Activated T-cell treated with anti-CD3 and anti-CD28 coated beads for 48 hours (primary cell): Measurements from ENCODE around the gene TBC1D10B.

Source experiments
- DNase-seq: peaks from one replicate; pipeline ENCODE4 v3.0.0-alpha.2; 2020; ENCODE audit warnings: low read depth

The TBC1D10B gene

GRCh38 chr16:30370456-30371247, at the start of gene TBC1D10B:
Gene TBC1D10B (minus strand): TSS chr16:30370494. CDS start chr16:30370183, 311 bp downstream.
- peak; percentile 96 for DNase-seq

GRCh38 chr16:30418350-30419181, 48.3 kb upstream of the TBC1D10B start:
- DNase-seq, result no peak

GRCh38 chr16:30417529-30418349, 47.4 kb upstream of the TBC1D10B start:
- peak; percentile 90 for DNase-seq

DNA sequence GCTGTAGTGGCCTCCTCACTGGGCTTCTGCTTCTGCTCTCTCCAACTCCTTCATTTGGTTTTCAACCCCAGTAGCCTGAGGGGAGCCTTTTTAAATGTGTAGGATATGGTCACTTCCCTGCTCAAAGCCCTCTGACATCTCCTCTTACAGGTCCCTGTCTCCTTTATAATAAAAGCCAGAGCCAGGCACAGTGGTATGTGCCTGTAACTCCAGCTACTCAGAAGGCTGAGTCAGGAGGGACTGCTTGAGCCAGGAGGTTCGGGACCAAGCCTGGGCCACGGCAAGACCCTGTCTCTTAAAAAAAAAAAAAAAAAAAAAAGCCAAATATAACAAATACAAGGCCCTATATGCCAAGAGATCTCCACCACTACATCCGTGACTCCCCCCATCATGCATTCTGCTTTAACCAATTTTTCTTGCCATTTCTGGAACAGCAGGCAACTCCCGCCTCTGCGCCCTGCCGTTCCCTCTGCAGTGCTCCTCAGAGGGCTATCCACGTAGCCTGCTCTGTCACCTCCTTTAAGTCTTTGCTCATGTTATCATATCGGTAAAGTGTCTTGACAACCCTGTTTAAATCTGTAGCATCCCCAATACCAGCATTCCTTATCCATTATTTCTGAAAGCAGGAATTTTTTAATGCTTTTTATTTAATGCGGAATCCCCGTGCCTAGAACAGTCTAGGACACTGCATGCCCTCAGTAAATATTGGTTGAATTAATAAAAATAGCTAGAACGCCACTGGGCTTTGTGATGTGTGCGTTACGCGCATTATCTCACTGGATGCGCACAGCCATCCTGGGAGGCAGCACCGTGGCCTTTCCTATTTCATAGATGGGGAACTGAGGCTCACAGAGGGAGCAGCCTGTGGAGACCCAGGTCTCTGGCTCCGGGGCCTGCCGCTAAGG, 46.6 kb upstream of the TBC1D10B start:
- DNase-seq, result no peak

- DNase-seq, result no peak
Observed at GRCh38 chr16:30416047-30416603, 45.8 kb upstream of the TBC1D10B start.

DNA sequence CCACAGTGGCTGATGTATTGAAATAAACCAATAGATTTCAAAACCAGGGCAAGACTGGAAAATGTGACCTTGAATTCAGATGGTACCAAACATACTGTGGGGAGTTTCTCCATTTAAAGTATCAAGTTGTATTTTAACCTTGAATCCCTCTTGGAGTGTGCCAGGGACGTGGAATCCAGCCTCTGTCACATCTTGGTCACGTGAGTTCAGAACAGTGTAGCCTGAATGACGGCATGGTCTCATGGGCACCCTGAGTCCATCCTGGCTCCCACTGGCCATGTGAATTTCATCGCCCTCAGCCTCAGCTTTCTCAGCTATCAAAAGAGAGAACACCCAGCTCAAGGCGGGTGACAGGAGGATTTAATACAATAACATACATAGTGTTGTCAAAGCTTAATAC, 43.9 kb upstream of the TBC1D10B start:
- DNase-seq, result no peak

- no peak for DNase-seq
Observed at GRCh38 chr16:30413112-30413806, 43.0 kb upstream of the TBC1D10B start.

GRCh38 chr16:30409125-30410060, 39.1 kb upstream of the TBC1D10B start:
- DNase-seq, result peak; percentile 89

- no peak for DNase-seq
Observed at GRCh38 chr16:30407804-30408534, 37.7 kb upstream of the TBC1D10B start.

DNA sequence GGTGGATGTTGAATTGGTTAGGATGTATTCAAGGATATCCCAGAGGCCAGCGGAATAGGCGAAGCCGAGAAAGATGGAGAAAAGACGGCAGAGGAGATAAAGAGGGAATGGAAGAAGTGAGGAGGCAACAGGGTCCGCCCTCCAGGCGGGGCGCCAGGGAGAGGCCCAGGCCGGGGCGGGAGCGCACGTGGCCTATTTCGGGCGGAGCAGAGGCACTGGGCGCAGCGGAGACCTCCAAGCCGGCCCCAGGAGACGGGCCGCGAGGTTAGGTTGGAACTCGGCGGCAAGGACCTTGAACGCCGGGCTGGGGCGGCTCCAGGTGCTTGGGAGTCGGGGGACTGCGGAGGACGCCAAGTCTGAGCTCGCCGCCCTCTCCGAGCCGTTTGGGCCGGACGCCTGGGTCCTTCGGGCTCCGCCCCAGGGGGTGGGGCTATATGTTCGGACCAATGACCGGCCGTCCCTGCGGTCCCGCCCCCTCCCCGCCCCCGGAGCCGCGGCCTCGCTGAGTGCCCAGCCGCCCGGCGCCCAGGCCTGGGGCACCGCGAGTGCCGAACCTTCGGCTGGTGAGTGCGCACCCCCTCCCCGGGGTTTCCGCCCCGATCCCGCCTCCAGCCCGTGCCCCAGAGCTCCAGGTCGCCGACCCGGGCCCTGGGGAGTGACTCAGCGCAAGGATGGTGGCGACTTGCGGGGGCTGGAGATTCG, 37.0 kb upstream of the TBC1D10B start, which contains the start of gene ZNF771:
ZNF771 (plus strand) TSS at position 505 of the 702 bp plus-strand sequence. CDS start 448 bp downstream, outside the sequence.
- DNase-seq, result peak; percentile 92

- no peak for DNase-seq
Observed at GRCh38 chr16:30406795-30407101, 36.5 kb upstream of the TBC1D10B start.

- no peak for DNase-seq
Observed at GRCh38 chr16:30401768-30402425, 31.6 kb upstream of the TBC1D10B start.

- DNase-seq, result no peak
Observed at GRCh38 chr16:30399435-30400186, 29.3 kb upstream of the TBC1D10B start.

DNA sequence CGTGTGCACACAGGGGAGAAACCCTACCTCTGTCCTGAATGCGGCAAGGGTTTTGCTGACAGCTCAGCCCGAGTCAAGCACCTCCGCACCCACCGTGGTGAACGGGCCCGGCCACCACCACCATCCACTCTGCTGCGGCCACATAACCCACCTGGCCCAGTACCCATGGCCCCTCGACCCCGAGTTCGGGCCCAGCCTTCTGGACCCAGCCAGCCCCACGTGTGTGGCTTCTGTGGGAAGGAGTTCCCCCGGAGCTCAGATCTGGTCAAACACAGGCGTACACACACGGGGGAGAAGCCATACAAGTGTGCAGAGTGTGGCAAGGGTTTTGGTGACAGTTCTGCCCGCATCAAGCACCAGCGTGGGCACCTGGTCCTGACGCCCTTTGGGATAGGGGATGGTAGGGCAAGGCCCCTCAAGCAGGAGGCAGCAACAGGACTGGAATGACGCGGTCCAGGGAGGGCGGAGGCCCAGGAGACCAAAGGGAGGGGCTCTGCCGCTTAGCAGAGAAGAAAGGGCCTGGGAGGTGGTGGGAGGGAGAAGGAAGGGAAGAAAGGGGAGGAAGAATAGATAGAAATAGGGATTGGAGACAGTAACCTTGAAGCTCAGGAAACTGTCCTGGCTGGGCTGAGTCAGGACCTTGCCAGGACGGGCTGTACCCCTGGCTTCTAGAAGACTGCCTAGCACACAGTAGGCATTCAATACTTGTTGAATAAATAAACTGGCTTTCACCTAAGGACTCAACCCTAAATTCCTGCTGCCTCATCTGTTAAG, 28.6 kb upstream of the TBC1D10B start:
- DNase-seq, result no peak

DNA sequence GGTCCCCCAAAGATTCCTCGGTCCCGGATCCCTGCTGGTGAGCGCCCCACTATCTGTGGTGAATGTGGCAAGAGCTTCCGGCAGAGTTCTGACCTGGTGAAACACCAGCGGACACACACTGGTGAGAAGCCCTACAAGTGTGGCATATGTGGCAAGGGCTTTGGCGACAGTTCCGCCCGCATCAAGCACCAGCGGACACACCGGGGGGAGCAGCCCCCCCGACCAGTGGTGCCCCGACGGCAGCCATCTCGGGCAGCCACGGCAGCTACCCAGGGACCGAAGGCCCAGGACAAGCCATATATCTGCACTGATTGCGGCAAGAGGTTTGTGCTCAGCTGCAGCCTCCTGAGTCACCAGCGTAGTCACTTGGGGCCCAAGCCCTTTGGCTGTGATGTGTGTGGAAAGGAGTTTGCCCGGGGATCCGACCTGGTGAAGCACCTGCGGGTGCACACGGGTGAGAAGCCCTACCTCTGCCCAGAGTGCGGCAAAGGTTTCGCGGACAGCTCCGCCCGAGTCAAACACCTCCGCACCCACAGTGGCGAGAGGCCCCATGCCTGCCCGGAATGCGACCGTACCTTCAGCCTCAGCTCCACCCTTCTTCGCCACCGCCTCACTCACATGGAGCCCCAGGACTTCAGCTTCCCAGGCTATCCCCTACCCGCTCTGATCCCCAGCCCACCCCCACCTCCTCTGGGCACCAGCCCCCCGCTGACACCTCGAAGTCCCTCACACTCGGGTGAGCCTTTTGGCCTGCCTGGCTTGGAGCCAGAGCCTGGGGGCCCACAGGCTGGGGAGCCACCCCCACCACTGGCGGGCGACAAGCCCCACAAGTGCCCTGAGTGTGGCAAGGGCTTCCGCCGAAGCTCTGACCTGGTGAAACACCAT, 27.7 kb upstream of the TBC1D10B start:
- no peak for DNase-seq
